OCI-LY7 (cell line): ENCODE data around the gene ACCSL. TPM values are rescaled to one million over a fixed set of nuclear protein-coding genes. Genes with fewer than 3 reads are reported as not detected.

Experiments used
- BruUV-seq: library from RNA; stranded (reverse); fragments of 400-500 nt; replicated peaks from 2 replicates; lab custom pipeline; 2021; lab: Mats Ljungman, UMichigan
- CTCF ChIA-PET: fragments of 300-600 bp; sonication (Branson Sonifier 250); formaldehyde crosslinking; loops from one replicate; lab custom pipeline; 2022; ENCODE audit warnings: antibody characterized with exemption; ENCODE audit not compliant: unreplicated experiment; lab: Charles Lee
- POLR2A ChIA-PET: fragments of 300-600 bp; sonication (Branson Sonifier 250); formaldehyde crosslinking; loops from one replicate; lab custom pipeline; 2022; ENCODE audit warnings: antibody characterized with exemption; lab: Charles Lee
- DNase-seq: peaks from one replicate; pipeline ENCODE4 v3.0.0-alpha.2; 2015; ENCODE audit warnings: low spot score
- H2AFZ ChIP-seq: fragments of 200-600 bp; sonication (generic), shearing (Covaris generic); 2 replicates; pipeline ENCODE4 v1.6.1; 2014; ENCODE audit warnings: mild to moderate bottlenecking, antibody characterized with exemption, low read length, moderate library complexity
- H3K27ac ChIP-seq: fragments of 200-600 bp; sonication (generic); 2 replicates; pipeline ENCODE4 v1.5.1; 2014; ENCODE audit warnings: mixed run types, low read depth, mild to moderate bottlenecking, moderate library complexity, low read length, inconsistent platforms; ENCODE audit not compliant: poor library complexity, severe bottlenecking
- H3K36me3 ChIP-seq: fragments of 200-600 bp; sonication (generic); 2 replicates; pipeline ENCODE4 v1.6.1; 2014; ENCODE audit warnings: mild to moderate bottlenecking, antibody characterized with exemption, low read length, moderate library complexity, mixed read lengths; ENCODE audit not compliant: insufficient read depth
- H3K4me1 ChIP-seq: fragments of 200-600 bp; sonication (generic); 2 replicates; pipeline ENCODE4 v1.5.1; 2014; ENCODE audit warnings: mild to moderate bottlenecking, low read length; ENCODE audit not compliant: insufficient read depth, poor library complexity, severe bottlenecking
- H3K4me2 ChIP-seq: fragments of 200-600 bp; sonication (generic); 2 replicates; pipeline ENCODE4 v1.6.1; 2014; ENCODE audit warnings: mild to moderate bottlenecking, low read length
- H3K4me3 ChIP-seq: fragments of 200-600 bp; sonication (generic); 2 replicates; pipeline ENCODE4 v1.5.1; 2014; ENCODE audit warnings: mild to moderate bottlenecking, low read depth, low read length; ENCODE audit not compliant: poor library complexity, severe bottlenecking
- H3K79me2 ChIP-seq: fragments of 200-600 bp; sonication (generic); 2 replicates; pipeline ENCODE4 v1.6.1; 2016; ENCODE audit warnings: low read depth, mild to moderate bottlenecking, low read length, moderate library complexity, mixed read lengths; ENCODE audit not compliant: insufficient read depth
- H3K9me2 ChIP-seq: fragments of 200-600 bp; sonication (generic); 2 replicates; pipeline ENCODE4 v1.6.1; 2016; ENCODE audit warnings: mild to moderate bottlenecking, low read length, mixed read lengths; ENCODE audit not compliant: insufficient read depth
- H3K9me3 ChIP-seq: fragments of 200-600 bp; sonication (generic); 2 replicates; pipeline ENCODE4 v1.6.1; 2014; ENCODE audit warnings: mild to moderate bottlenecking, mixed run types, low read length, mixed read lengths
- H4K20me1 ChIP-seq: fragments of 200-600 bp; sonication (generic); 2 replicates; pipeline ENCODE4 v1.6.1; 2014; ENCODE audit warnings: mild to moderate bottlenecking, antibody characterized with exemption, low read length, moderate library complexity, mixed read lengths; ENCODE audit not compliant: insufficient read depth
- CTCF ChIP-seq: fragments of 200-600 bp; sonication (generic); conservative IDR thresholded peaks from 2 replicates; pipeline ENCODE4 v1.5.1; 2014; ENCODE audit warnings: mild to moderate bottlenecking, antibody characterized with exemption, low read length, moderate library complexity, mixed read lengths
- EZH2phosphoT487 ChIP-seq: fragments of 200-600 bp; sonication (generic); IDR thresholded peaks from 2 replicates; pipeline ENCODE4 v1.6.1; 2018; ENCODE audit warnings: low read depth, borderline replicate concordance, mild to moderate bottlenecking, mixed run types, antibody characterized with exemption, low read length, moderate library complexity, mixed read lengths
- intact Hi-C: fragments of 100-400 bp; cut with micrococcal nuclease; formaldehyde crosslinking; loops from one replicate; pipeline ENCODE4 v1.10.0; 2022; ENCODE audit not compliant: unreplicated experiment
- total RNA-seq, 2 experiments: library from RNA; depleted of rRNA in 1 of 2; stranded (reverse); fragments of >200 nt in 1 of 2; shearing (Covaris generic) in 1 of 2; gene quantifications; 2 replicates each; pipeline ENCODE4 v1.2.3, GENCODE V29; 2014 to 2022

The ACCSL gene
- total RNA-seq, 2 experiments from 2014 or later: not detected

- Histone ChIP-seq H2AFZ (no peak overlapping the region), H3K9me2 (no peaks in the 10 kb centered on the region), H3K79me2 (no peaks in the 10 kb centered on the region), H3K4me2 (no peak overlapping the region), H3K27ac (no peak overlapping the region), H3K4me3 (no peak overlapping the region), H3K9me3 (no peaks in the 10 kb centered on the region), H3K4me1 (no peaks in the 10 kb centered on the region), H3K36me3 (no peaks in the 10 kb centered on the region), H4K20me1 (no peaks in the 10 kb centered on the region)
- no TSS peak for BruUV-seq
- intact Hi-C loops: loop anchor here (5.0 kb wide), 1 partner anchor 145 kb away; no protein-coding TSS in a partner anchor
- TF ChIP-seq EZH2phosphoT487 (no peak), CTCF (peak; percentile 70)
- peak; percentile 34 for DNase-seq
- CTCF ChIA-PET: interaction anchor here (1.6 kb wide), 1 partner anchor 147 kb away, joined by 4 read pairs; no protein-coding TSS in a partner anchor
- POLR2A ChIA-PET: no interaction called here
Observed at GRCh38 chr11:44036811-44037657, 10.7 kb upstream of the ACCSL start.

GRCh38 chr11:44037658-44037998 is 10.2 kb upstream of the ACCSL start:
- ChIA-PET CTCF (interaction anchor here (1.6 kb wide), 1 partner anchor 148 kb away, joined by 4 read pairs; no protein-coding TSS in a partner anchor), POLR2A (no interaction called here)
- no TSS peak for BruUV-seq
- Histone ChIP-seq H3K9me3 (no peaks in the 10 kb centered on the region), H2AFZ (no peak overlapping the region), H4K20me1 (no peaks in the 10 kb centered on the region), H3K27ac (no peak overlapping the region), H3K36me3 (no peaks in the 10 kb centered on the region), H3K9me2 (no peaks in the 10 kb centered on the region), H3K79me2 (no peaks in the 10 kb centered on the region), H3K4me2 (no peak overlapping the region), H3K4me1 (no peaks in the 10 kb centered on the region), H3K4me3 (no peak overlapping the region)
- intact Hi-C loops: loop anchor here (5.0 kb wide), 1 partner anchor 145 kb away; no protein-coding TSS in a partner anchor
- TF ChIP-seq EZH2phosphoT487 (no peak), CTCF (peak; percentile 41; the same call in 1 of the 2 replicates)
- DNase-seq: no peak

DNA sequence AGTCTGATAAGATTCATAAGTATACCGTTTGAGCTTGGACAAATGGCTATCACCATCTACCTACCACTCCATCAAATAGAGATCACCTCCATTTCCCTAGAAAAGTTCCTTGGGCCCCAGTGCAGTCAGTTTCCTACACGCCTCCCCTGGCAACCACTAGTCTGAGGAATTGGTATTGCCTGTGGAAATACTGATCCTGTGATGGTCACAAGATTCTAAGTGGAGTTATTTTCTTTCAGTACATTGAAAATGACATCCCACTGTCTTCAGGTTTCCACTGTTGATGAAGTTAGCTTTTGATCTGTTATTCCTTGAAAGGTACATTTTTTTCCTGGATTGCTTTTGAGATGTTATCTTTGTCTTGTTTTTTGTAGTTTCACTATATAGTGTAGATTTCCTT is 4.6 kb upstream of the ACCSL start:
- Histone ChIP-seq H3K4me1 (no peaks in the 10 kb centered on the region), H3K4me3 (no peak overlapping the region), H3K79me2 (no peaks in the 10 kb centered on the region), H3K27ac (no peak overlapping the region), H2AFZ (no peak overlapping the region), H3K9me3 (no peaks in the 10 kb centered on the region), H4K20me1 (no peaks in the 10 kb centered on the region), H3K4me2 (no peak overlapping the region), H3K9me2 (no peaks in the 10 kb centered on the region), H3K36me3 (no peaks in the 10 kb centered on the region)
- TF ChIP-seq EZH2phosphoT487 (no peak), CTCF (no peak)
- no peak for DNase-seq
- no TSS peak for BruUV-seq
- CTCF ChIA-PET: no interaction called here
- POLR2A ChIA-PET: interaction anchor here (0.7 kb wide), 1 partner anchor 27 kb away, joined by 3 read pairs; no protein-coding TSS in a partner anchor
- intact Hi-C loops: no loop called here
